HCT116 (cell line): ENCODE measurements around the gene AGPAT3. TPM values are rescaled to one million over a fixed set of nuclear protein-coding genes. Genes with fewer than 3 reads are reported as not detected.

Experiments used
- ATAC-seq: fragments of 200-7000 bp; cut with Tn5 transposase; 2 replicates; pipeline ENCODE4 v1.9.1; 2020; ENCODE audit warnings: mild to moderate bottlenecking, moderate library complexity
- BruUV-seq: library from RNA; stranded (reverse); fragments of 400-500 nt; replicated peaks from 2 replicates; lab custom pipeline; 2021; lab: Mats Ljungman, UMichigan
- CTCF ChIA-PET: fragments of 300-600 bp; sonication (Branson Sonifier 250); formaldehyde crosslinking; loops from one replicate; lab custom pipeline; 2021; ENCODE audit warnings: antibody characterized with exemption; lab: Charles Lee
- POLR2A ChIA-PET: fragments of 300-600, 350-600 bp; sonication (Branson Sonifier 250); formaldehyde crosslinking; loops from one replicate; lab custom pipeline; 2021; ENCODE audit warnings: antibody characterized with exemption; lab: Charles Lee
- RAD21 ChIA-PET, 2 experiments: fragments of 300-600 bp; sonication (Branson Sonifier 250); formaldehyde crosslinking; loops; one replicate each; lab custom pipeline; 2023; ENCODE audit warnings: low total read pairs in 2 of 2; ENCODE audit not compliant: uncharacterized antibody in 2 of 2, unreplicated experiment in 2 of 2, low non-redundant PET in 1 of 2; lab: Charles Lee
- DNase-seq: peaks from one replicate; pipeline ENCODE4 v3.0.0-alpha.2; 2010; ENCODE audit warnings: low read depth, low spot score
- H2AFZ ChIP-seq: fragments of 200-600 bp; shearing (Covaris generic), sonication (generic); 2 replicates; pipeline ENCODE4 v1.6.1; 2017; ENCODE audit warnings: low read depth, mixed run types, mixed read lengths, antibody characterized with exemption, low read length; ENCODE audit not compliant: poor library complexity, severe bottlenecking
- H3K27ac ChIP-seq: 2 replicates; pipeline ENCODE4 v1.5.1; 2012; ENCODE audit warnings: low read depth, low read length
- H3K27me3 ChIP-seq: fragments of 200-600 bp; sonication (generic); 2 replicates; pipeline ENCODE4 v1.6.1; 2016; ENCODE audit warnings: mixed run types, low read length, mixed read lengths; ENCODE audit not compliant: insufficient read depth
- H3K36me3 ChIP-seq, 2 experiments: fragments of 200-500 bp in 1 of 2; fragments of 200-600 bp in 1 of 2; sonication (Bioruptor generic) in 1 of 2; sonication (generic) in 1 of 2; 2 replicates each; pipeline versions ENCODE4 v1.5.1 to v1.6.1; 2014 to 2016; ENCODE audit warnings: low read length in 2 of 2, inconsistent platforms in 1 of 2, mixed read lengths in 1 of 2, mixed run types in 1 of 2; ENCODE audit not compliant: insufficient read depth in 2 of 2, control insufficient read depth in 1 of 2
- H3K4me1 ChIP-seq, 2 experiments: fragments of 200-600 bp in 1 of 2; sonication (generic) in 1 of 2; 2 replicates each; pipeline versions ENCODE4 v1.5.1 to v1.6.1; 2012 to 2017; ENCODE audit warnings: low read length in 2 of 2, inconsistent platforms in 1 of 2, mild to moderate bottlenecking in 1 of 2, mixed read lengths in 1 of 2, mixed run types in 1 of 2, moderate library complexity in 1 of 2; ENCODE audit not compliant: insufficient read depth in 2 of 2, control insufficient read depth in 1 of 2
- H3K4me2 ChIP-seq: fragments of 200-600 bp; sonication (generic); 2 replicates; pipeline ENCODE4 v1.6.1; 2017; ENCODE audit warnings: mixed run types, low read length, mixed read lengths
- H3K4me3 ChIP-seq, 2 experiments: fragments of 200-600 bp in 1 of 2; sonication (generic) in 1 of 2; replicated peaks in 1 of 2; 2 replicates each; pipeline ENCODE4 v1.5.1; 2011 to 2016; ENCODE audit warnings: low read length in 2 of 2, control low read depth in 1 of 2, low read depth in 1 of 2, mild to moderate bottlenecking in 1 of 2, mixed read lengths in 1 of 2, mixed run types in 1 of 2
- H3K79me2 ChIP-seq: fragments of 200-600 bp; sonication (generic); 2 replicates; pipeline ENCODE4 v1.6.1; 2017; ENCODE audit warnings: mild to moderate bottlenecking, mixed run types, low read length, moderate library complexity, mixed read lengths; ENCODE audit not compliant: insufficient read depth
- H3K9ac ChIP-seq: fragments of 200-600 bp; sonication (generic); 2 replicates; pipeline ENCODE4 v1.6.1; 2016; ENCODE audit warnings: low read length, mixed read lengths
- H3K9me2 ChIP-seq: fragments of 200-600 bp; sonication (generic), shearing (Covaris generic); 2 replicates; pipeline ENCODE4 v1.6.1; 2017; ENCODE audit warnings: mixed run types, mild to moderate bottlenecking, moderate library complexity; ENCODE audit not compliant: insufficient read depth
- H3K9me3 ChIP-seq, 2 experiments: fragments of 200-500 bp in 1 of 2; fragments of 200-600 bp in 1 of 2; sonication (Bioruptor generic) in 1 of 2; sonication (generic) in 1 of 2; 2 replicates each; pipeline ENCODE4 v1.6.1; 2014 to 2017; ENCODE audit warnings: low read length in 2 of 2, mixed read lengths in 2 of 2, inconsistent platforms in 1 of 2, low read depth in 1 of 2, mild to moderate bottlenecking in 1 of 2, mixed run types in 1 of 2, moderate library complexity in 1 of 2; ENCODE audit not compliant: control insufficient read depth in 1 of 2, insufficient read depth in 1 of 2
- H4K20me1 ChIP-seq: fragments of 200-600 bp; sonication (generic), shearing (Covaris generic); 2 replicates; pipeline ENCODE4 v1.6.1; 2017; ENCODE audit warnings: mixed run types, mild to moderate bottlenecking, moderate library complexity; ENCODE audit not compliant: insufficient read depth
- CEBPB ChIP-seq: IDR thresholded peaks from 2 replicates; pipeline ENCODE4 v1.6.1; 2012; ENCODE audit warnings: low read depth
- EGR1 ChIP-seq: IDR thresholded peaks from 2 replicates; pipeline ENCODE4 v1.6.1; 2012; ENCODE audit warnings: low read depth
- EZH2 ChIP-seq: fragments of 200-600 bp; sonication (generic); IDR thresholded peaks from 2 replicates; pipeline ENCODE4 v1.6.1; 2017; ENCODE audit warnings: antibody characterized with exemption, mixed run types
- POLR2A ChIP-seq: IDR thresholded peaks from 2 replicates; pipeline ENCODE4 v1.7.0; 2011; ENCODE audit warnings: borderline replicate concordance; ENCODE audit not compliant: insufficient read depth, insufficient read length; ENCODE audit errors: extremely low read depth
- POLR2AphosphoS5 ChIP-seq: IDR thresholded peaks from 2 replicates; pipeline ENCODE4 v1.6.1; 2011; ENCODE audit warnings: mild to moderate bottlenecking, low read depth, low read length, moderate library complexity
- RAD21 ChIP-seq: IDR thresholded peaks from 2 replicates; pipeline ENCODE4 v1.6.1; 2012; ENCODE audit warnings: low read depth, mild to moderate bottlenecking
- SRF ChIP-seq: IDR thresholded peaks from 2 replicates; pipeline ENCODE4 v1.6.1; 2012; ENCODE audit warnings: low read depth
- TCF7L2 ChIP-seq: IDR thresholded peaks from 2 replicates; pipeline ENCODE4 v1.7.0; 2011; ENCODE audit warnings: borderline replicate concordance, inconsistent platforms; ENCODE audit not compliant: insufficient read depth, insufficient read length; ENCODE audit errors: extremely low read depth
- YY1 ChIP-seq: IDR thresholded peaks from 2 replicates; pipeline ENCODE4 v1.6.1; 2011; ENCODE audit warnings: low read length, low read depth, moderate library complexity, mild to moderate bottlenecking; ENCODE audit not compliant: insufficient replicate concordance; ENCODE audit errors: extremely low read depth
- ZNF274 ChIP-seq: fragments of 200-500 bp; sonication (Bioruptor generic); IDR thresholded peaks from 2 replicates; pipeline ENCODE4 v1.6.1; 2014; ENCODE audit warnings: mild to moderate bottlenecking, low read depth, low read length, inconsistent platforms
- intact Hi-C: fragments of 100-400 bp; cut with micrococcal nuclease; formaldehyde crosslinking; loops from 2 replicates; pipeline ENCODE4 v1.10.0; 2022
- total RNA-seq: library from RNA; stranded (reverse); gene quantifications from one replicate; pipeline ENCODE4 v1.2.1, GENCODE V29; 2021; ENCODE audit not compliant: unreplicated experiment
- TF ChIP-seq, protein P1 (sequence below), 3 experiments: fragments of 200-600 bp in 1 of 3; sonication (generic) in 1 of 3; IDR thresholded peaks in 2 of 3; conservative IDR thresholded peaks in 1 of 3; 2 replicates each; pipeline ENCODE4 v1.5.1; 2012 to 2017; ENCODE audit warnings: low read depth in 2 of 3, low read length in 2 of 3, antibody characterized with exemption in 1 of 3, borderline replicate concordance in 1 of 3, control low read depth in 1 of 3, mild to moderate bottlenecking in 1 of 3, mixed read lengths in 1 of 3, mixed run types in 1 of 3, moderate library complexity in 1 of 3; ENCODE audit not compliant: insufficient read depth in 1 of 3
- TF ChIP-seq, protein P2 (sequence below): IDR thresholded peaks from 2 replicates; pipeline ENCODE4 v1.6.1; 2012
- TF ChIP-seq, protein P3 (sequence below): IDR thresholded peaks from 2 replicates; pipeline ENCODE4 v1.6.1; 2012; ENCODE audit warnings: low read depth

The AGPAT3 gene
- total RNA-seq, 1 experiment from 2014 or later = 54.1 TPM

DNA sequence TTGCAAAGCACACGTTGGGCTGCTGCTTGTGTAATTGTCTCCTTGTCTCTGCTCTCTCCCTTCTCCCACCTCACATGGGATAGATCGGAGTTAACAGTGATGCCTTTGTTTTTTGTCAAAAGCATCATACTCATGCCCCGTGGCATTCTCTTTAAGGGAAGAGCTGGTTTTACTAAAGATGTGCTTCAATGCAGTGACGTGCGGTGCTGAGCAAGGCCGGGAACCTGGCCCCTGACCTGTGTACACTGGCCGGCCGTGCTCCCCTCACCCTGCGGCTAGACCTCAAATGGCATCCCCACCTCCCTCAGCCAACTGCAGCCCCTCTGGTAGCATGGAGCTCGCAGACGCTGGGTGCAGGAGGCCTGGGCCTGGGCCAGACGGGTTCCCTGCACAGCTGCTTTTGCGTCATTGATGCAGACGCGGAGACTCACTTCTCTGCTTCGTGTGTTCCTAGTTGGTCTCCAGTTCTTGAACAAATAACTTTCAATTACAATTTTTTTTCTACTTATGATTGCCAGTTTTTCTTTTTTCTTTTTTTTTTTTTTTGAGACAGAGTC, 19.9 kb downstream of the AGPAT3 start:
- H3K4me1 ChIP-seq = peaks cover 36 to 48% of the 10 kb centered on the region in 2 experiments
- H2AFZ ChIP-seq = no peak overlapping the region
- H3K9me3 ChIP-seq = no peaks in the 10 kb centered on the region
- RAD21 ChIA-PET = no interaction called here
- no peaks in the 10 kb centered on the region for H3K27me3 ChIP-seq
- H3K9ac ChIP-seq = peak overlapping the region; percentile 53
- POLR2A ChIA-PET = interaction anchor here (0.9 kb wide), 1 partner anchor 11 kb away, joined by 7 read pairs; no protein-coding TSS in a partner anchor
- no peak for TF ChIP-seq SRF
- TF ChIP-seq, protein P1, sequence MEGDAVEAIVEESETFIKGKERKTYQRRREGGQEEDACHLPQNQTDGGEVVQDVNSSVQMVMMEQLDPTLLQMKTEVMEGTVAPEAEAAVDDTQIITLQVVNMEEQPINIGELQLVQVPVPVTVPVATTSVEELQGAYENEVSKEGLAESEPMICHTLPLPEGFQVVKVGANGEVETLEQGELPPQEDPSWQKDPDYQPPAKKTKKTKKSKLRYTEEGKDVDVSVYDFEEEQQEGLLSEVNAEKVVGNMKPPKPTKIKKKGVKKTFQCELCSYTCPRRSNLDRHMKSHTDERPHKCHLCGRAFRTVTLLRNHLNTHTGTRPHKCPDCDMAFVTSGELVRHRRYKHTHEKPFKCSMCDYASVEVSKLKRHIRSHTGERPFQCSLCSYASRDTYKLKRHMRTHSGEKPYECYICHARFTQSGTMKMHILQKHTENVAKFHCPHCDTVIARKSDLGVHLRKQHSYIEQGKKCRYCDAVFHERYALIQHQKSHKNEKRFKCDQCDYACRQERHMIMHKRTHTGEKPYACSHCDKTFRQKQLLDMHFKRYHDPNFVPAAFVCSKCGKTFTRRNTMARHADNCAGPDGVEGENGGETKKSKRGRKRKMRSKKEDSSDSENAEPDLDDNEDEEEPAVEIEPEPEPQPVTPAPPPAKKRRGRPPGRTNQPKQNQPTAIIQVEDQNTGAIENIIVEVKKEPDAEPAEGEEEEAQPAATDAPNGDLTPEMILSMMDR (IDR thresholded peaks at IDR 0.05 in 2 of 3, conservative IDR thresholded peaks at IDR 0.05 in 1 of 3; ENCODE audit: borderline replicate concordance in 1 of 3, insufficient read depth in 1 of 3, low read depth in 2 of 3, low read length in 2 of 3) = no peak
- peak overlapping the region; percentile 82 for H3K27ac ChIP-seq
- H3K9me2 ChIP-seq = no peaks in the 10 kb centered on the region
- DNase-seq = no peak
- 0 out of 2 replicates have a peak, but pooled peaks cover 3% of the 10 kb centered on the region for H4K20me1 ChIP-seq
- CTCF ChIA-PET = no interaction called here
- no peak overlapping the region for H3K4me3 ChIP-seq
- no peaks in the 10 kb centered on the region for H3K36me3 ChIP-seq
- ATAC-seq = no peak
- H3K4me2 ChIP-seq = peak overlapping the region; percentile 81
- peaks cover 33% of the 10 kb centered on the region; the same call in 1 of the 2 replicates for H3K79me2 ChIP-seq
- no TSS peak for BruUV-seq
- intact Hi-C loops = no loop called here

DNA sequence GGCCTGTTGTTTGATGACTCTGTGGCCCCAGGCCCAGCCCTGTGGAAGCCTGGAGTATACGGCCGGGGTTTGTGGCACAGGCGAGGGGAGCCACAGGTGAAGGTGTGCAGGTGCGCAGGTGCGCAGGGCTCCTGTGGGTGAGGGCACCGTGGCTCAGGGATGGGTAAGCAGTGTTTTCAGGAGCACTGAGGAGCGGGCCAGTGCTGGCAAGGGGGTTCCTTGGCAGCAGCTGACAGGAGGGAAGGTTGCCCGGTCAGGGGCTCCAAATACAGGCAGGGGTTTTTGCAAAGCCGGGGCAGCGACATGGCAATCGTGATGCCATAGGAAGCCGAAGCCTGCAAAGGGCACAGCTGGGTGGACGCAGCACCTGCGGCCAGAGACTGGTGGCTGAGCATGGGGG, 20.7 kb downstream of the AGPAT3 start:
- CTCF ChIA-PET = no interaction called here
- TF ChIP-seq SRF = no peak
- no peak for TF ChIP-seq EGR1
- no peak for TF ChIP-seq YY1
- no peak for TF ChIP-seq EZH2
- TF ChIP-seq, protein P2, sequence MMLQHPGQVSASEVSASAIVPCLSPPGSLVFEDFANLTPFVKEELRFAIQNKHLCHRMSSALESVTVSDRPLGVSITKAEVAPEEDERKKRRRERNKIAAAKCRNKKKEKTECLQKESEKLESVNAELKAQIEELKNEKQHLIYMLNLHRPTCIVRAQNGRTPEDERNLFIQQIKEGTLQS = no peak
- TF ChIP-seq TCF7L2 = no peak
- no peak for TF ChIP-seq POLR2A
- TF ChIP-seq RAD21 = no peak
- TF ChIP-seq ZNF274 = no peak
- TF ChIP-seq, protein P3, sequence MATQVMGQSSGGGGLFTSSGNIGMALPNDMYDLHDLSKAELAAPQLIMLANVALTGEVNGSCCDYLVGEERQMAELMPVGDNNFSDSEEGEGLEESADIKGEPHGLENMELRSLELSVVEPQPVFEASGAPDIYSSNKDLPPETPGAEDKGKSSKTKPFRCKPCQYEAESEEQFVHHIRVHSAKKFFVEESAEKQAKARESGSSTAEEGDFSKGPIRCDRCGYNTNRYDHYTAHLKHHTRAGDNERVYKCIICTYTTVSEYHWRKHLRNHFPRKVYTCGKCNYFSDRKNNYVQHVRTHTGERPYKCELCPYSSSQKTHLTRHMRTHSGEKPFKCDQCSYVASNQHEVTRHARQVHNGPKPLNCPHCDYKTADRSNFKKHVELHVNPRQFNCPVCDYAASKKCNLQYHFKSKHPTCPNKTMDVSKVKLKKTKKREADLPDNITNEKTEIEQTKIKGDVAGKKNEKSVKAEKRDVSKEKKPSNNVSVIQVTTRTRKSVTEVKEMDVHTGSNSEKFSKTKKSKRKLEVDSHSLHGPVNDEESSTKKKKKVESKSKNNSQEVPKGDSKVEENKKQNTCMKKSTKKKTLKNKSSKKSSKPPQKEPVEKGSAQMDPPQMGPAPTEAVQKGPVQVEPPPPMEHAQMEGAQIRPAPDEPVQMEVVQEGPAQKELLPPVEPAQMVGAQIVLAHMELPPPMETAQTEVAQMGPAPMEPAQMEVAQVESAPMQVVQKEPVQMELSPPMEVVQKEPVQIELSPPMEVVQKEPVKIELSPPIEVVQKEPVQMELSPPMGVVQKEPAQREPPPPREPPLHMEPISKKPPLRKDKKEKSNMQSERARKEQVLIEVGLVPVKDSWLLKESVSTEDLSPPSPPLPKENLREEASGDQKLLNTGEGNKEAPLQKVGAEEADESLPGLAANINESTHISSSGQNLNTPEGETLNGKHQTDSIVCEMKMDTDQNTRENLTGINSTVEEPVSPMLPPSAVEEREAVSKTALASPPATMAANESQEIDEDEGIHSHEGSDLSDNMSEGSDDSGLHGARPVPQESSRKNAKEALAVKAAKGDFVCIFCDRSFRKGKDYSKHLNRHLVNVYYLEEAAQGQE = no peak
- TF ChIP-seq POLR2AphosphoS5 = no peak
- TF ChIP-seq CEBPB = no peak

More for the DNA sequence above, 20.7 kb downstream of the AGPAT3 start:
- H3K9ac ChIP-seq = no peak overlapping the region
- H3K4me3 ChIP-seq = no peak overlapping the region
- 0 out of 2 replicates have a peak, but pooled peaks cover 3% of the 10 kb centered on the region for H4K20me1 ChIP-seq
- H3K27ac ChIP-seq = no peak overlapping the region
- no peak overlapping the region for H2AFZ ChIP-seq
- no peaks in the 10 kb centered on the region for H3K9me2 ChIP-seq
- POLR2A ChIA-PET = no interaction called here
- peaks cover 34% of the 10 kb centered on the region; the same call in 1 of the 2 replicates for H3K79me2 ChIP-seq
- H3K36me3 ChIP-seq = no peaks in the 10 kb centered on the region
- ATAC-seq (no peak), DNase-seq (no peak)
- no peak overlapping the region for H3K4me2 ChIP-seq
- no peaks in the 10 kb centered on the region for H3K9me3 ChIP-seq
- RAD21 ChIA-PET = no interaction called here
- BruUV-seq = no TSS peak
- H3K27me3 ChIP-seq = no peaks in the 10 kb centered on the region
- peaks cover 32 to 40% of the 10 kb centered on the region in 2 experiments for H3K4me1 ChIP-seq
- intact Hi-C loops = no loop called here
